ENCODE data around the gene ZNF675.
A peak's percentile ranks its signal among the peaks of the same experiment; 100 is the strongest.
"Not testable (repeated sequence)": the region's sequence is repeated elsewhere in the genome, so short reads cannot be mapped to it uniquely, and the experiment has no call there.

Gene ZNF675

DNA sequence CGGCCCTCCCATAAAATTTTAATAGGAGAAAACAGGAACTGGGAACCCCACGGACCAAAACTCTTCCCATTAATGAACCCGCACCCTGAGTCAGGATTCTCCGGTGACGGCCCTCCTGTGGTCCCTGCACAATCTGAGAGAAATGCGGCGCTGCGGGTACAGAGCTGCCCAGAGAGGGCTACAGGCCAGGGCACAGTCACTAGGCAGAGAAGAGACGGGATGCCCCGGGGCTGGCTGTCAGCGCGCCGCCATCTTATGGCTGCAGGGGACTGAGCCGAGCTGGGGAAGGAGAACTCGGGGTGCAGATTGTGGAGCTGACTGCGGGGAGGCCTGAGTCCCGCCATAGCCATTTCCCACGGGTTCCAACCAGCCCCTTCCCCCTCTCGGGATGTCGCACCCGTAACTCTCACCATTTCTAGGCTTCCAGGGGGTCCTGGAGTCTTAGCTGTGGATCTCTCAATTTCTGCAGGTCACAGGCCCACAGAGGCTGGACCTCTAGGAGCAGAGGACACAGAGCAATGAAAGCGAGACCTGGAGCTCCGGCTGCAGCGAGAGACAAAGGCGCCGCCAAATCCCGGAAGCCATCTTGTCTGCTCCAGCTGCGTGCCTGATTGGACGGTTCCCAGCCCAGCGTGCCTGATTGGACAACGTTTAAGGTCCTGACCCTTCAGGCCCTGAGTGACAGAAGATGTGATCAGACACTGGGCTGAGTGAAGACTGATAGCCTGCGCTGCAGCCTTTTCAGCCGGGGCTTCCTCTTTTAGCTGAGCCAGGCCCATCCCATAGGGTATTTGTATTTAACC is at the start of gene ZNF675:
Gene ZNF675 (minus strand): TSS at position 592 of the 803 bp plus-strand sequence. CDS start 179 bp downstream, at position 413.
- DNase-seq (ENCODE audit: low read depth in 1 of 2, low spot score in 1 of 2), result peak; percentile 70 to 75

GRCh38 chr19:23730729-23731465 is 43.9 kb upstream of the ZNF675 start:
- not testable (repeated sequence) for DNase-seq (ENCODE audit: low read depth in 1 of 2, low spot score in 1 of 2)

GRCh38 chr19:23724161-23724560 is 37.1 kb upstream of the ZNF675 start:
- DNase-seq (ENCODE audit: low read depth in 1 of 2, low spot score in 1 of 2), result not testable (repeated sequence)

DNA sequence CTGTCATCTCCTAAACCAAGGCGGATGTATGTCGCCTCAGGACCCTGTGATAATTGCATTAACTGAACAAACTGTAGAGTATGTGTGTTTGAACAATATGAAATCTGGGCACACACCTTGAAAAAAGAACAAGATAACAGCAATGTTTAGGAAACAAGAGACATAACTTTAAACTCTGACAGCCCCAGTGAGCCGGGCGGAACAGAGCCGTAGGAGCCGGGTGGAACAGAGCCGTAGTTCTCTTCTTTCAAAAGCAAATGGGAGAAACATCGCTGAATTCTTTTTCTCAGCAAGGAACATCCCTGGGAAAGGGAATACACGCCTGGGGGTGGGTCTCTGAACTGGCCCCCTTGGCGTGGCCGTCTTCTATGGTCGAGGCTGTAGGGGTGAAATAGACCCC is 31.8 kb upstream of the ZNF675 start:
- DNase-seq (ENCODE audit: low read depth in 1 of 2, low spot score in 1 of 2), result no peak

GRCh38 chr19:23716792-23717191 is 29.8 kb upstream of the ZNF675 start:
- DNase-seq (ENCODE audit: low read depth in 1 of 2, low spot score in 1 of 2), result no peak

- no peak for DNase-seq (ENCODE audit: low read depth in 1 of 2, low spot score in 1 of 2)
These were observed 22.3 kb upstream of the ZNF675 start for GRCh38 chr19:23709347-23709746.

DNA sequence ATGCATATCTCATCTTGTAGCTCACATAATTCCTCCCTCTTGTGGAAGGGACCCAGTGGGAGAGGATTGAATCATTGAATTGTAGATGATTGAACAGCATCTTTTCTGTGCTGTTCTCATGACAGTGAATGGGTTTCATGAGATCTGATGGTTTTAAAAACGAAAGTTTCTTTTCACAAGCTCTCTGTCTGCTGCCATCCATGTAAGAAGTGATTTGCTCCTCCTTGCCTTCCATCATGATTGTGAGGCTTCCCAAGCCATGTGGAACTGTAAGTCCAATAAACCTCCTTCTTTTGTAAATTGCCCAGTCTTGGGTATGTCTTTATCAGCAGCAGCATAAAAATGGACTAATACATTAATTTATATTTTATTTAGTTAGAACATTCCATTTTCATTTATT is 19.6 kb upstream of the ZNF675 start:
- no peak for DNase-seq (ENCODE audit: low read depth in 1 of 2, low spot score in 1 of 2)

GRCh38 chr19:23699521-23699860 is 12.5 kb upstream of the ZNF675 start:
- no peak for DNase-seq (ENCODE audit: low read depth in 1 of 2, low spot score in 1 of 2)

DNA sequence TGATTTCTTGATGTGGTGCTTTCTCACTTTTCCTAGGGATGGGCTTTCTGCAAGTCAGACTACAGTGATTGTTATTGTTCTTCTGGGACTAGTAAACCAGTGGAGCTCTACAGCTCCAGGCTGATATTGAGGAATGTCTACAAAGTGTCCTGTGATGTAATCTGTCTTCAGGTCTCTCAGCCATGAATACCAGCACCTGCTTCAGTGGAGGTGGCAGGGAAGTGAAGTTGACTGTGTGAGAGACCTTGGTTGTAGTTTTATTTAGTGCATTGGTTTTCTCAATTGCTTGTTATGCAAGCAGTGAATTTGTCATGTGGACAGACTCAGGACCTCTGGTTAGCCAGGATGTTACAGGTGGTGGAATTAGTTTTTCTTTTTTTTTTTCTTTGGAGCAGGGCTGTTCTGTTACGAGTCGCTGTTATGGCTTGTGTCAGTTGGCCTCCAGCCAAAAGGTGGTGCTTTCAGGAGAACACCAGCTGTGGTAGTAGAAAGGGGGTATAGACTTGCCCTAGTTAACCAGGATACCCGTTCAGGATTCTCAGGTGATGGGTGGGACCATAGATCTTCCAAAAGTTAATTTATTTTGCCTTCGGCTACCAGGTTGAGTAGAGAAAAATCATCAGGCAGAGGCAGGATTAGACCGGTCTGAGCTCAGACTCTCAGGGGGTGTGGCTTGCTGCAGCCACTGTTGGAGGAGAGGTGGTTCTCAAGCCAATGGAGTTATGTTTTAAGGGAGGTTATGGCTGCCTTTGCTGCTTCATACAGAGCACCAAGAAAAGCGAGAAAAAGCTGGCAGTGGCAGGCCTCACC is 11.9 kb upstream of the ZNF675 start:
- no peak for DNase-seq (ENCODE audit: low read depth in 1 of 2, low spot score in 1 of 2)

GRCh38 chr19:23692937-23693336 is 5.9 kb upstream of the ZNF675 start:
- not testable (repeated sequence) for DNase-seq (ENCODE audit: low read depth in 1 of 2, low spot score in 1 of 2)

GRCh38 chr19:23673132-23673531 is 13.9 kb downstream of the ZNF675 start:
- no peak for DNase-seq (ENCODE audit: low read depth in 1 of 2, low spot score in 1 of 2)

- not testable (repeated sequence) for DNase-seq (ENCODE audit: low read depth in 1 of 2, low spot score in 1 of 2)
These were observed 18.4 kb downstream of the ZNF675 start for GRCh38 chr19:23668606-23669005.

DNA sequence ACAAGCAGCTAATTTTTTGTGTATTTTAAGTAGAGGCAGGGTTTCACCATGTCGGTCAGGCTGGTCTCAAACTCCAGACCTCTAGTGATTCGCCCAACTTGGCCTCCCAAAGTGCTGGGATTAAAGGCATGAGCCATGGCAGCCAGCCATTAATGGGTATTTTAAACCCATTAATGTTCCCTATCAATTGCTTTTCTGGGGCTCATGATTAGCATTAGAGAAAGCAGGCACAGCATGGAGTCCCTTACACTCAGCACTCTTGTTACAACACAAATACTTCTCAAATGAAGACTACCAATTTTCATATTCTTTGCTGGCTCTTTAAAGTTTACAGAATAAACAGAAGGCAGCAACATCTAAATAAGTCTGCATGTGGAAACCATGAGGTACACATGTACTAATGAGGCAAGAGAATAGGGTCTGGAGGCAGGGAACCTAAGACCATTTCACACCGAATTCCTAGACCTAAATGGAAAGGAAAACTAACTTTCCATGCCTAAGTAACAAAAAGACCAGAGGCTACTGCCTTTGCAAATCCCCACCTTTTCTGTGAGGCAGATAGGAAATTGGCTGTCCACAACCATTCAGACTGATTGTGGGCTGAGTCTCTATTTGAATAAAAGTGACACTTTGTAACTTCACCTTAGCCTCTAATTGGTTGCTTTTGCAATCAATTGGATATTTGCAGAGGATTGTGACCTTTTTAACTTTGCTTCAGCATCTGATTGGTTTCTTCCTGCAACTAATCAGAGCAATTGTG is 21.2 kb downstream of the ZNF675 start:
- DNase-seq (ENCODE audit: low read depth in 1 of 2, low spot score in 1 of 2), result no peak

DNA sequence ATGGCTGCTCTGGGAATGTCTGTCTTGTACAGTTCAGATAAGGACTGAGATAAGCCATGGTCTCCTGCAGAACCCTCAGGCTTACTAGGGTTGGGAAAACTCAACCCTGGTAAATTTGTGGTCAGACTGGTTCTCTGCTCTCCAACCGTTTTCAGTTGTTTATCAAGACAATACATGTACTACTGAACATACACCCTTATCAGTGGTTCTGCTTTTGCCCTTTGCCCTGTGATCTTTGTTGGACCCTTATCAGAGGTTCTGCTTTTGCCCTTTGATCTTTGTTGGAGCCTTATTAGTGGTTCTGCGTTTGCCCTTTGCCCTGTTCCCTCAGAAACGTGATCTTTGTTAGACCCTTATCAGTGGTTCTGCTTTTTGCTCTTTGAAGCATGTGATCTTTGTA is 37.2 kb downstream of the ZNF675 start:
- not testable (repeated sequence) for DNase-seq (ENCODE audit: low read depth in 1 of 2, low spot score in 1 of 2)

Data from stimulated activated CD4-positive, alpha-beta T cell treated with anti-CD3 and anti-CD28 coated beads, Interleukin-15, amount 100 ng/mL, for 1 hour (primary cell).